WERI-Rb-1 (cell line): ENCODE data around the gene KPNA4.
"Not testable (repeated sequence)": the region's sequence is repeated elsewhere in the genome, so short reads cannot be mapped to it uniquely, and the experiment has no call there.

ENCODE experiments used
- DNase-seq: peaks from one replicate; pipeline ENCODE4 v3.0.0-alpha.2; 2020
- H3K27ac ChIP-seq: fragments of 250-450 bp; sonication (Bioruptor Pico); 2 replicates; pipeline ENCODE4 v1.5.1; 2020; ENCODE audit warnings: mild to moderate bottlenecking, moderate library complexity
- H3K27me3 ChIP-seq: fragments of 250-450 bp; sonication (Bioruptor Pico); 2 replicates; pipeline ENCODE4 v1.5.1; 2021; ENCODE audit warnings: mild to moderate bottlenecking, low read depth, moderate library complexity; ENCODE audit not compliant: insufficient read depth, severe bottlenecking
- H3K36me3 ChIP-seq: fragments of 250-450 bp; sonication (Bioruptor Pico); 2 replicates; pipeline ENCODE4 v1.5.1; 2020; ENCODE audit warnings: mild to moderate bottlenecking, moderate library complexity
- H3K4me3 ChIP-seq: 2 replicates; pipeline ENCODE4 v1.5.1; 2011; ENCODE audit warnings: low read depth, mild to moderate bottlenecking, control low read depth, low read length
- H3K9me3 ChIP-seq: fragments of 250-450 bp; sonication (Bioruptor Pico); 2 replicates; pipeline ENCODE4 v1.5.1; 2021; ENCODE audit warnings: mild to moderate bottlenecking, moderate library complexity; ENCODE audit not compliant: severe bottlenecking
- TF ChIP-seq, protein P1 (sequence below): IDR thresholded peaks from 2 replicates; pipeline ENCODE4 v1.5.1; 2011; ENCODE audit warnings: low read depth, mild to moderate bottlenecking, control low read depth, inconsistent platforms, low read length

The KPNA4 gene

DNA sequence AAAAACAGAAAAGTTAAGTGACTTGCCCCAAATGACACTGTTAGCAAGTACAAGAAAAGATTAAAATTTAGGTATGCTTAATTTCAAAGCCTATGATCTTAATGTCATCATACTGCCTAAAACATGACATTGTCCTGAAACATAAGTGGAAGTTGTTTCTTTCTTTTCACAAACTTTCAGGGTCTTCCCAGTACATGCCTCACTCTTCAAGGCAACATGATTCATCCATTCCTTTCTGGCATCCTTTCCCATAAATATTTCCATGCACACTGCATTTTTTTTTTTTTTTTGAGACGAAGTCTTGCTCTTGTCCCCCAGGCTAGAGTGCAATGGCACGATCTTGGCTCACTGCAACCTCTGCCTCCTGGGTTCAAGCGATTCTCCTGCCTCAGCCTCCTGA is 42.5 kb upstream of the KPNA4 start:
- Histone ChIP-seq H3K36me3 (no peaks in the 10 kb centered on the region), H3K27me3 (no peaks in the 10 kb centered on the region), H3K27ac (no peak overlapping the region), H3K4me3 (no peak overlapping the region), H3K9me3 (no peaks in the 10 kb centered on the region)
- no peak for DNase-seq
- TF ChIP-seq, protein P1, sequence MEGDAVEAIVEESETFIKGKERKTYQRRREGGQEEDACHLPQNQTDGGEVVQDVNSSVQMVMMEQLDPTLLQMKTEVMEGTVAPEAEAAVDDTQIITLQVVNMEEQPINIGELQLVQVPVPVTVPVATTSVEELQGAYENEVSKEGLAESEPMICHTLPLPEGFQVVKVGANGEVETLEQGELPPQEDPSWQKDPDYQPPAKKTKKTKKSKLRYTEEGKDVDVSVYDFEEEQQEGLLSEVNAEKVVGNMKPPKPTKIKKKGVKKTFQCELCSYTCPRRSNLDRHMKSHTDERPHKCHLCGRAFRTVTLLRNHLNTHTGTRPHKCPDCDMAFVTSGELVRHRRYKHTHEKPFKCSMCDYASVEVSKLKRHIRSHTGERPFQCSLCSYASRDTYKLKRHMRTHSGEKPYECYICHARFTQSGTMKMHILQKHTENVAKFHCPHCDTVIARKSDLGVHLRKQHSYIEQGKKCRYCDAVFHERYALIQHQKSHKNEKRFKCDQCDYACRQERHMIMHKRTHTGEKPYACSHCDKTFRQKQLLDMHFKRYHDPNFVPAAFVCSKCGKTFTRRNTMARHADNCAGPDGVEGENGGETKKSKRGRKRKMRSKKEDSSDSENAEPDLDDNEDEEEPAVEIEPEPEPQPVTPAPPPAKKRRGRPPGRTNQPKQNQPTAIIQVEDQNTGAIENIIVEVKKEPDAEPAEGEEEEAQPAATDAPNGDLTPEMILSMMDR: no peak

DNA sequence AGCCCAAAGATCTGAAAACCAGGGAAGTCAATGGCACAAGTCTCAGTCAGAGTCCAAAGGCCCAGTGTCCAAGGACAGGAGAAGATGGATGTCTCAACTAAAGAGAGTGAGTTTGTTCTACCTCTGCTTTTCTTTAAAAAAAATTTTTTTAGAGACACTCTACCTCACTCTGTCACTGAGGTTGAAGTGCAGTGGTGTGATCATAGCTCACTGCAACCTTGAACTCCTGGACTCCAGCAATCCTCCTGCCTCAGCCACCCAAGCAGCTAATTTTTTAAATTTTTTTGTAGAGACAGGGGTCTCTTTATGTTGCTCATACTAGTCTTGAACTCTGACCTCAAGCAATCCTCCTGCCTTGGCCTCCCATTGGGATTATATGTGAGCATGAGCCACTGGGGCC is 39.9 kb upstream of the KPNA4 start:
- Histone ChIP-seq H3K9me3 (no peaks in the 10 kb centered on the region), H3K36me3 (no peaks in the 10 kb centered on the region)

DNA sequence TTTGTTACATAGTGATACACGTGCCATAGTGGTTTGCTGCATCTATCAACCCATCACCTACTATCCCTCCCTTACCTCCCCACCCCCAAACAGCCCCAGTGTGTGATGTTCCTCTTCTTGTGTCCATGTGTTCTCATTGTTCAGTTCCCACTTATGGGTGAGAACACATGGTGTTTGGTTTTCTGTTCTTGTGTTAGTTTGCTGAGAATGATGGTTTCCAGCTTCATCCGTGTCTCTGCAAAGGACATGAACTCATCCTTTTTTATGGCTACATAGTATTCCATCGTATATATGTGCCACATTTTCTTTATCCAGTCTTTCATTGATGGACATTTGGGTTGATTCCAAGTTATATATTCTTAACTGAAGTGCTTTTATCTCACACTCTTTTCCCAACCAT is 38.5 kb upstream of the KPNA4 start:
- H3K27ac ChIP-seq, H3K36me3 ChIP-seq, H3K27me3 ChIP-seq, H3K9me3 ChIP-seq, H3K4me3 ChIP-seq, DNase-seq: not testable (repeated sequence)

More for the DNA sequence above, 39.9 kb upstream of the KPNA4 start:
- H3K4me3 ChIP-seq: no peak overlapping the region
- H3K27me3 ChIP-seq: no peaks in the 10 kb centered on the region
- no peak overlapping the region for H3K27ac ChIP-seq
- no peak for DNase-seq
- TF ChIP-seq, protein P1: no peak

DNA sequence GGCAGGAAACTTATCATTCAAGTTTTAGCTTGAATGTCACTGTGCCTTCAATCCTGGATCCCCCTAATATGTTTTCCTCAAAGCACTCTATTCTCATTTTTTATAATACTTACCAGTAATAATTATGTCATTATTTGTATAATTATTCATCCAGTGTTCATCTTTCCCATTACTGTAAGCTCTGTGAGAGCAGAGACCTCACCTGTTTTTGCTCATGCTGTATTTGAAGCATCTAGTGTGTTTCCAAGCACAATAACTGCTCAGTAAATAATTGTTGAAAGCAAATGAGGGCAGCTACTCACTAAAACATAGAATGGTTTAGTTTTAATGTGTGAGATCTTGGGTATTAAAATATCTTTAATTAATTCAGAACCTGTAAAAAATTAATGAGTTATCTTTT is 36.9 kb upstream of the KPNA4 start:
- TF ChIP-seq, protein P1: no peak
- DNase-seq: no peak
- no peaks in the 10 kb centered on the region for H3K27me3 ChIP-seq
- H3K36me3 ChIP-seq: no peaks in the 10 kb centered on the region
- H3K9me3 ChIP-seq: no peaks in the 10 kb centered on the region
- no peak overlapping the region for H3K27ac ChIP-seq
- no peak overlapping the region for H3K4me3 ChIP-seq

DNA sequence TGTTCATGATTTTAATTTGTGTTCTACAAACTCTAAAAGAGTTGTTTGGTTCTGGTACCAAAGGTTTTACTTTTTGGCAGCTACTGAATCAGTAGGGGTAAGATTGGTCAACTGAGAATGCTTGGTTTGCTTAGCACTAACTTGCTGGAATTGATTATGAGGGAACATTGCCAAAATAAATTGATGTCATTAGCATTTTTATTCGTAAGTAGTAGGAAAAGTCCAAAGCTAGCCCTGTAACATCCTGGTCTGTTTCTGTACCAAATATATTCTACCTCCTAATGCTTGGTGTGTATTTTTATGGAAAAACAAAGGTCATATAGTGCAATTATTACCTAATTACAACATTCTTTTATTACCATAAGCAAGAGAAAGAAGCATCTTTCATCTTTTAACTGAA is 35.9 kb upstream of the KPNA4 start:
- no peaks in the 10 kb centered on the region for H3K9me3 ChIP-seq
- DNase-seq: no peak
- no peak overlapping the region for H3K4me3 ChIP-seq
- H3K27me3 ChIP-seq: no peaks in the 10 kb centered on the region
- H3K27ac ChIP-seq: no peak overlapping the region
- no peaks in the 10 kb centered on the region for H3K36me3 ChIP-seq
- TF ChIP-seq, protein P1: no peak

DNA sequence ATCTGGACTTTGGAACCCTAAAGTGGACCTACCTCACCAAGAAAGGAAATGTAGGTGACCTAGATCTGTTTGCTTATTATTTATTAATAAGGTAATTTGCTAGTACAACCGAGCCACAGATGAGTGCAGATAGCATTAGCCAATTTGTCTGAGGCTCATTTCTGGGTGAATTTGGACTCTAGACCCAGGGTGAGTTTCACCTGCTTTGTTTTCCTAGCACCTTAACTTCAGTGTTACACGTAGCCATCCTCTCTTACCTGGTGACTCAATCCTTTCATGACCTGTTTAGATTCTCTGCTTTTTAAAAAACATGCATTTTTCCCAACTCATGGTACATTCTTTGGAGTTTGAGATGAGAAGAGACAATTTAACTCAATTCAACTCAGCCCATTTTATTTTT is 33.5 kb upstream of the KPNA4 start:
- H3K27ac ChIP-seq: no peak overlapping the region
- no peaks in the 10 kb centered on the region for H3K9me3 ChIP-seq
- DNase-seq: no peak
- TF ChIP-seq, protein P1: no peak
- H3K36me3 ChIP-seq: no peaks in the 10 kb centered on the region
- H3K4me3 ChIP-seq: no peak overlapping the region
- no peaks in the 10 kb centered on the region for H3K27me3 ChIP-seq
